Left renal cortex interstitium (tissue), 4 donors: ENCODE results near the gene TLR10. TPM values are rescaled to one million over a fixed set of nuclear protein-coding genes. Genes with fewer than 3 reads are reported as not detected.

Experiments
- DNase-seq, 4 donors: peaks; one replicate each; pipeline ENCODE4 v3.0.0-alpha.2; 2013; ENCODE audit warnings: low read depth in 4 of 4, low spot score in 2 of 4, missing footprints in 1 of 4
- polyA plus RNA-seq, 4 donors: library from polyadenylated mRNA; unstranded; fragments of 120-200 nt; gene quantifications; one replicate each; pipeline ENCODE4 v1.2.1, GENCODE V29; 2013; ENCODE audit not compliant: insufficient read length in 4 of 4

TLR10 gene
- polyA plus RNA-seq, 4 donors, result 0.44 to 0.89 (median 0.64) TPM

DNA sequence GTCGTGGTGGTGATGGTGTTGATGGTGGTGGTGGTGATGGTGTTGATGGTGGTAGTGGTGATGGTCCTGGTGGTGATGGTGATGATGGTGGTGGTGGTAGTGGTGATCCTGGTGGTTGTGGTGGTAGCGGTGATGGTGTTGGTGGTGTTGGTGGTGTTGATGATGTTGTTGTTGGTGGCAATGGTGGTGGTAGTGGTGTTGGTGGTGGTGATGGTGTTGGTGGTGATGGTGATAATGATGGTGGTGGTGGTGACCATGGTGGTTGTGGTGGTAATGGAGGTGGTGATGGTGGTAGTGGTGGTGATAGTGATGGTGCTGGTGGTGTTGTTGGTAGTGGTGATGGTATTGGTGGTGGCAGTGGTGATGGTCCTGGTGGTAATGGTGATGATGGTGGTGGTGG, 49.1 kb downstream of the TLR10 start:
- DNase-seq, result no peak

- peak in 3 of 4 donors; percentile 15 to 59 (median 46) for DNase-seq
Observed at GRCh38 chr4:38730830-38731646, 51.8 kb downstream of the TLR10 start.

DNA sequence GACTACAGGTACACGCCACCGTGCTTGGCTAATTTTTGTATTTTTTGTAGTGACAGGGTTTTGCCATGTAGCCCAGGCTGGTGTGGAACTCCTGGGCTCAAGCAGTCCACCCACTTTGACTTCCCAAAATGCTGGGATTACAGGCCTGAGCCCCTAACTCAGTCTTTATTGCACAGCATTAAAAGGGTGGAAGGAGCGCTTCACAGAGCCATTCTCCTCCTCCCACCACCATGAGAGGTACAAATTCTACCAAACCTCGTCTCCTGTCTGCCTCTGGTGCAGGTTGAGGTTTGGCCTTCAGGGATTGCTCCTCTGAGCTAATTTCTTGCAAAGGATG, 52.3 kb downstream of the TLR10 start:
- DNase-seq, result no peak

DNA sequence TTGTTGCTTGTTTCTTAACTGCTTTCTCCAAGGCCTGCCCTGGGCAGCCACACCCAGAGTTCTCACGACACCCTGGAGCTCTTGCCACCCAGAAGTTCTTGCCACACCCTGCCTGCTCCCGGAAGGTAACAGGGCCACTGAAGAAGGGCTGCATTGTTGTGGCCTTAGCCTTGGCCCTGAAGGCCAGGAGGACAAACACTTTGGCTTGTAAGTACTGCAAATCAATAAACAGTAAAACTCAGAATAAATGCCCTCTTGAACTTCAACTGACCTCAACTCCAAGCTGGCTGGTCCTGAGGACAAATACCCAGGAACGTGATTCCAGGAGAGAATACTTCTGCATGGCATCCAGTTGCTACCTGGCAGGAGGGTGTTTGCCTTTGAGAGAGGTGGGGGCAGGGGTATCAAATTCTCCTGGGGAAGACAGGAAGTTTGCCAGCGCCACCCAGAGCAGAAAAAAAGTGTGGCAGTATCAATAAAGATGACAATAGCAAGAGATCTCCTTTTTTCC, 54.1 kb downstream of the TLR10 start:
- DNase-seq, result no peak

DNA sequence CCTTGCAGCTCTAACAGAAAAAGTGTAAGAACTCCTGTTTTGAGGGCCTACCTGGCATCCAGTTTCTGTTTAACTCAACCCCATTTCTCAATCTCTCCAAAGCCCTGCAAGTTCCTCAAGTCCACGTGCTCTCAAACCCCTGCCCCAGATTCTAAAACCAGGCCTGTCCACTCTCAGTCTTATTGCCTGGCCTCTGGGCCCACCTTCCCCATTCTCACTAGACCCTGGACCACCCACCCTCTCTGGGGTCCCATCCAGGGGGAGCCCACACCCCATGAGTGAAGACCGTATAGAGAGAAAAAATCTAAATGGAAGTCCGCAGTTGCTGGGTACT, 58.3 kb downstream of the TLR10 start:
- no peak for DNase-seq

- no peak for DNase-seq
Observed at GRCh38 chr4:38723726-38724474, 58.9 kb downstream of the TLR10 start.

- DNase-seq, result no peak
Observed at GRCh38 chr4:38723114-38723513, 59.7 kb downstream of the TLR10 start.

Other genes with a start within 250 kb of the TLR10 start
- 10 to 100 TPM; 53.6 to 63.8 (median 61.7) TPM for gene KLF3, start 118.8 kb downstream of the TLR10 start, polyA plus RNA-seq
- 1 to 10 TPM; 3.1 to 4.9 (median 3.9) TPM for gene TLR1, start 21.8 kb upstream of the TLR10 start, polyA plus RNA-seq
- gene TLR6, start 73.8 kb upstream of the TLR10 start, polyA plus RNA-seq, result under 1 TPM; 0.49 to 0.65 (median 0.58) TPM
- gene FAM114A1, start 84.8 kb upstream of the TLR10 start, polyA plus RNA-seq, result 10 to 100 TPM; 26.7 to 42.4 (median 33.6) TPM
- gene TMEM156, start 249.4 kb upstream of the TLR10 start, polyA plus RNA-seq, result 1 to 10 TPM; 3.2 to 4.1 (median 3.4) TPM